B cell (primary cell): ENCODE results near the gene SLC44A1.

ENCODE experiments used
- CTCF ChIP-seq: fragments of 200-600 bp; IDR thresholded peaks from one replicate; pipeline ENCODE4 v1.8.0; 2022; ENCODE audit warnings: antibody characterized with exemption, mild to moderate bottlenecking
- EZH2 ChIP-seq: IDR thresholded peaks from 2 replicates; pipeline ENCODE4 v1.6.1; 2012; ENCODE audit warnings: borderline replicate concordance, low read depth, mild to moderate bottlenecking, moderate library complexity, low read length; ENCODE audit not compliant: insufficient read depth, poor library complexity, severe bottlenecking

GRCh38 chr9:105445203-105445881 lies 200.9 kb downstream of the SLC44A1 start:
- no peak for TF ChIP-seq CTCF
- no peak for TF ChIP-seq EZH2
